ENCODE results near the gene EPS8L3.

DNA sequence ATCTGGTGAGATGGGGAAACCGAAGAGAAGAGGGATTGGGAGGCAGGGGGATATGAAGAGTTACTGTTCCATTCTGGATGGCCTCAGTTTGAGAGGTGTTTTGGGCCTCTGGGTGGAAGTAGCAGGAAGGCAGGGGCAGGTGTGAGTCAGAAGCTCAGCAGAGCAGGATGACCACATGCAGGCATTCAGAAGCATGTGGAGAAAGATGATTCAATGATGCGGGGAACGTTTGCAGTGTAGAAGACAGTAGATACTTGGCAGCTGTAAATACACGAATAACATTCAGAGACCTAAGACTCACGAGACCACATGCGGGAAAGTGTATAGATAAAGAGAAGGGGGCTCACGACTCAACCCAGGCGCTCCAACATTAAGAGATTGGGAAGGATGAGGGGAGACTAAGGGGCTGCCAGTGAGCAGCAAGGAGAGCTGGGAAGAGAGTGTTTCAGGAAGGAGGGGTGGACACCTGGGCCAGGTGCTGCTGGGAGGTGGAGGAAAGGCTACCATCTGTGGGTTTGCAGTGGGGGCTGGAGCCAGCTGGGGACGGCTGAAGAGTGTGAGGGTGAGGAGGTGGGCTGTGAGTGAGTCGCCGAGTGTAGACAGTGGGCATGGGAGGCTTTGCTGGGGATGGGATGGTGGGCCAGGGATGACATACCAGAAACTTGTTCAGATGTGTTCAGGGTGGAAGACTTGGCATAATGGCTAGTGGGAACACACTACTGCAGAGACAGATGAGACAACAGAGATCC, 5.8 kb upstream of the EPS8L3 start:
- no peak for TF ChIP-seq POLR2A (IDR thresholded peaks at IDR 0.05)
- TF ChIP-seq, protein P1, sequence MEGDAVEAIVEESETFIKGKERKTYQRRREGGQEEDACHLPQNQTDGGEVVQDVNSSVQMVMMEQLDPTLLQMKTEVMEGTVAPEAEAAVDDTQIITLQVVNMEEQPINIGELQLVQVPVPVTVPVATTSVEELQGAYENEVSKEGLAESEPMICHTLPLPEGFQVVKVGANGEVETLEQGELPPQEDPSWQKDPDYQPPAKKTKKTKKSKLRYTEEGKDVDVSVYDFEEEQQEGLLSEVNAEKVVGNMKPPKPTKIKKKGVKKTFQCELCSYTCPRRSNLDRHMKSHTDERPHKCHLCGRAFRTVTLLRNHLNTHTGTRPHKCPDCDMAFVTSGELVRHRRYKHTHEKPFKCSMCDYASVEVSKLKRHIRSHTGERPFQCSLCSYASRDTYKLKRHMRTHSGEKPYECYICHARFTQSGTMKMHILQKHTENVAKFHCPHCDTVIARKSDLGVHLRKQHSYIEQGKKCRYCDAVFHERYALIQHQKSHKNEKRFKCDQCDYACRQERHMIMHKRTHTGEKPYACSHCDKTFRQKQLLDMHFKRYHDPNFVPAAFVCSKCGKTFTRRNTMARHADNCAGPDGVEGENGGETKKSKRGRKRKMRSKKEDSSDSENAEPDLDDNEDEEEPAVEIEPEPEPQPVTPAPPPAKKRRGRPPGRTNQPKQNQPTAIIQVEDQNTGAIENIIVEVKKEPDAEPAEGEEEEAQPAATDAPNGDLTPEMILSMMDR (IDR thresholded peaks at IDR 0.05) = no peak
